ENCODE results near the gene CYP2C18.

DNA sequence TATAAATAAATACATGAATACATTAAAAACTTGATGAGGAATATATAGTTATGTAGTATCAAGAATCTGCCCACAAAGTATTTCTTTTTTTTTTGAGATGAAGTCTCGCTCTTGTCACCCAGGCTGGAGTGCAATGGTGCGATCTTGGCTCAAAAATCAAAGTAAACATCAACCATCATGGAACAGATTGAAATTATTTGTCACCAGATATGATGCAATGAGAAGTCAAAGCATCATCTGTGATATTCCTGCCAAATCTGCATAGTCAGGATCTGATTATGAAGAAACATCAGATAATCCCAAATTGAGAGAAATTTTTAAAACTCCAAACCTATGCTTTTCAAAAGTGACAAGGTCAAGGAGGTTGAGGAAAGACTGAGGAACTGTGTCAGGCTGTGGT is 5.1 kb upstream of the CYP2C18 start:
- TF ChIP-seq CTCF (IDR thresholded peaks at IDR 0.05) (no peak), POLR2A (IDR thresholded peaks at IDR 0.05) (no peak)

Measured in tibial nerve (tissue), 3 donors.